HepG2 (cell line): ENCODE results near the gene ZNF446. TPM values are rescaled to one million over a fixed set of nuclear protein-coding genes. Genes with fewer than 3 reads are reported as not detected.
A peak's percentile ranks its signal among the peaks of the same experiment; 100 is the strongest.

ENCODE experiments used
- ASH2L ChIP-seq: fragments of 300-600, 200-600 bp; sonication (generic); IDR thresholded peaks from 2 replicates; pipeline ENCODE4 v1.7.0; 2017; ENCODE audit warnings: low read depth, mild to moderate bottlenecking, moderate library complexity, mixed read lengths, low read length; ENCODE audit not compliant: insufficient read length
- CEBPG ChIP-seq: IDR thresholded peaks from 2 replicates; pipeline ENCODE4 v1.6.1; 2016
- FOXO1 ChIP-seq: sonication (generic); formaldehyde crosslinking; IDR thresholded peaks from 2 replicates; pipeline ENCODE4 v1.4.0; 2020; ENCODE audit warnings: missing genetic modification reagents
- IRX3 ChIP-seq: sonication (generic); formaldehyde crosslinking; IDR thresholded peaks from 2 replicates; pipeline ENCODE4 v1.8.1; 2023; ENCODE audit warnings: mild to moderate bottlenecking, low read depth, missing genetic modification reagents, borderline replicate concordance
- KLF9 ChIP-seq: IDR thresholded peaks from 2 replicates; pipeline ENCODE4 v1.6.1; 2016; ENCODE audit warnings: low read depth
- MIER3 ChIP-seq: IDR thresholded peaks from 2 replicates; pipeline ENCODE4 v1.6.1; 2016; ENCODE audit warnings: missing compliant biosample characterization, borderline replicate concordance
- NFKBIZ ChIP-seq: IDR thresholded peaks from 2 replicates; pipeline ENCODE4 v1.6.1; 2018; ENCODE audit warnings: missing genetic modification reagents, missing compliant biosample characterization
- PHF8 ChIP-seq: sonication (generic); formaldehyde crosslinking; IDR thresholded peaks from 2 replicates; pipeline ENCODE4 v1.5.0; 2020; ENCODE audit warnings: missing genetic modification reagents
- PRPF4 ChIP-seq: fragments of 200-400 bp; formaldehyde crosslinking; IDR thresholded peaks from 2 replicates; pipeline ENCODE4 v1.6.1; 2016; ENCODE audit warnings: low read length, low read depth; ENCODE audit not compliant: poor library complexity, severe bottlenecking
- SATB2 ChIP-seq: sonication (generic); formaldehyde crosslinking; IDR thresholded peaks from 2 replicates; pipeline ENCODE4 v1.5.0; 2020; ENCODE audit warnings: missing genetic modification reagents
- SKI ChIP-seq: fragments of 450-650 bp; IDR thresholded peaks from one replicate; pipeline ENCODE4 v1.6.1; 2018; ENCODE audit warnings: mild to moderate bottlenecking; ENCODE audit not compliant: partially characterized antibody
- SRF ChIP-seq: IDR thresholded peaks from 2 replicates; pipeline ENCODE4 v1.6.1; 2011; ENCODE audit warnings: mild to moderate bottlenecking, low read depth, low read length, moderate library complexity
- WIZ ChIP-seq: sonication (generic); formaldehyde crosslinking; IDR thresholded peaks from 2 replicates; pipeline ENCODE4 v1.5.1; 2020; ENCODE audit warnings: mild to moderate bottlenecking, missing genetic modification reagents
- ZNF335 ChIP-seq: sonication (generic); formaldehyde crosslinking; IDR thresholded peaks from 2 replicates; pipeline ENCODE4 v1.4.0; 2020; ENCODE audit warnings: missing genetic modification reagents
- ZNF451 ChIP-seq: sonication (generic); formaldehyde crosslinking; IDR thresholded peaks from 2 replicates; pipeline ENCODE4 v1.5.0; 2020; ENCODE audit warnings: mild to moderate bottlenecking, missing genetic modification reagents
- ZNF850 ChIP-seq: sonication (generic); formaldehyde crosslinking; conservative IDR thresholded peaks from 2 replicates; pipeline ENCODE4 v1.9.0; 2021; ENCODE audit warnings: mild to moderate bottlenecking, missing genetic modification reagents
- polyA plus RNA-seq, 8 experiments: library from polyadenylated mRNA; depleted of rRNA in 3 of 8; stranded (reverse) in 7 of 8; unstranded in 1 of 8; fragments of >200 nt; fragmentation: Illumina TruSeq in 4 of 8; extraction: Trizol in 4 of 8; gene quantifications; 2 replicates each; pipeline versions ENCODE4 v1.2.1 to v1.2.3, GENCODE V29; 2011 to 2016; ENCODE audit warnings: low read depth in 4 of 8, missing spikeins in 1 of 8, mixed read lengths in 1 of 8; ENCODE audit not compliant: insufficient read depth in 1 of 8
- total RNA-seq, 5 experiments: library from RNA; depleted of rRNA; stranded (reverse); fragments of >200 nt; fragmentation: Illumina TruSeq; extraction: Trizol; gene quantifications; 2 replicates each; pipeline ENCODE4 v1.2.3, GENCODE V29; 2016; ENCODE audit warnings: low read depth in 1 of 5
- TF ChIP-seq, protein P1 (sequence below): sonication (generic); formaldehyde crosslinking; IDR thresholded peaks from 2 replicates; pipeline ENCODE4 v1.4.0; 2020; ENCODE audit warnings: mild to moderate bottlenecking, missing genetic modification reagents, borderline replicate concordance
- TF ChIP-seq, protein P2 (sequence below): sonication (generic); formaldehyde crosslinking; IDR thresholded peaks from 2 replicates; pipeline ENCODE4 v1.5.1; 2020; ENCODE audit warnings: missing genetic modification reagents, mild to moderate bottlenecking, borderline replicate concordance
- TF ChIP-seq, protein P3 (sequence below): sonication (generic); formaldehyde crosslinking; IDR thresholded peaks from 2 replicates; pipeline ENCODE4 v1.5.1; 2020; ENCODE audit warnings: missing genetic modification reagents, mild to moderate bottlenecking, borderline replicate concordance
- TF ChIP-seq, protein P4 (sequence below), 2 experiments: fragments of 450-650 bp in 1 of 2; sonication (generic) in 1 of 2; formaldehyde crosslinking; IDR thresholded peaks; 2 replicates each; pipeline versions ENCODE4 v1.5.0 to v1.8.0; 2020 to 2022; ENCODE audit warnings: mild to moderate bottlenecking in 1 of 2, missing genetic modification reagents in 1 of 2

The ZNF446 gene
- total and polyA plus RNA-seq, 2 of the 13 experiments (the other 11 are each of a cell fraction or from before 2014, with no cell fraction given), result 3.0 to 3.6 TPM

DNA sequence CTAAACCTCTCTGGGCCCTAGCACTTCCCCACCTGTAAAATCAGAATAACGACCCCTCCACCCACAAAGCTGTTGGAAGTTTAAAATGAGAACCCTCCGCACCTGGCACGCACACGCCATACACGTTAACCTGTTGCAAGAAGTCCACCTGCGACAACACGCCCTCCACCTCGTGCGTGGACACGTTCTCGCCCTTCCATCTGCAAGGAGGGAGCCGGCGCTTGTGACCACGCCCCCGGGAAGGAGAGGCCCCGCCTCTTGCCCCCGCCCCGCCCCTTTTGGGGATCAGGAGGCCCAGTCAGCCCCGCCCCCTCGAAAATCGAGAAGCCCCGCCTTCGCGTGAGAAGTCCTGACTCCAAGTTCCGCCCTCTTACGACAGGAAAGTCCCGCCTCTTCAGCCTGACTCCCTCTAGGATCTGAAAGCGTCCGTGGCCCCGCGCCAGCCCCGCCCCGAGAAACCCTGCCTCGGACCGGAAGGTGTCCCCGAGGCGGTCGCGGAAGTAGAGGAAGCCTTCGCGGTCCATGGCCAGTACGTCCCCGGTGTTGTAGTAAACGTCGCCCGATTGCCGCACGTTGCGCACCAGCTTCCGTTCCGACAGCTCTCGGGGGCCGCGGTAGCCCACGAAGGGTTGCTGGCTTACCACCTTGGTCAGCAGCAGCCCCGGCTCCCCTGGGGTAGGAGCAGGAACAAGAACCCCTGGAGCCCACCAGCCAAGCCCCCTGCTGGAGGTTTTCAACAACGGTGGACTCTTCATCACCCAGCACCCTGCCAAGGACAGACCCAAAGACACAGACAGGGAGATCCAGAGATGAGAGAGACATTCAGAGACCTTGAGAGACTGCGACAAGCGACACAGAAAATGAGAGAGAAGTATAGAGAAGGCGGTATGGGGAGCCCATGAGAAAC is 23.1 kb downstream of the ZNF446 start (continued):
- TF ChIP-seq, protein P1, sequence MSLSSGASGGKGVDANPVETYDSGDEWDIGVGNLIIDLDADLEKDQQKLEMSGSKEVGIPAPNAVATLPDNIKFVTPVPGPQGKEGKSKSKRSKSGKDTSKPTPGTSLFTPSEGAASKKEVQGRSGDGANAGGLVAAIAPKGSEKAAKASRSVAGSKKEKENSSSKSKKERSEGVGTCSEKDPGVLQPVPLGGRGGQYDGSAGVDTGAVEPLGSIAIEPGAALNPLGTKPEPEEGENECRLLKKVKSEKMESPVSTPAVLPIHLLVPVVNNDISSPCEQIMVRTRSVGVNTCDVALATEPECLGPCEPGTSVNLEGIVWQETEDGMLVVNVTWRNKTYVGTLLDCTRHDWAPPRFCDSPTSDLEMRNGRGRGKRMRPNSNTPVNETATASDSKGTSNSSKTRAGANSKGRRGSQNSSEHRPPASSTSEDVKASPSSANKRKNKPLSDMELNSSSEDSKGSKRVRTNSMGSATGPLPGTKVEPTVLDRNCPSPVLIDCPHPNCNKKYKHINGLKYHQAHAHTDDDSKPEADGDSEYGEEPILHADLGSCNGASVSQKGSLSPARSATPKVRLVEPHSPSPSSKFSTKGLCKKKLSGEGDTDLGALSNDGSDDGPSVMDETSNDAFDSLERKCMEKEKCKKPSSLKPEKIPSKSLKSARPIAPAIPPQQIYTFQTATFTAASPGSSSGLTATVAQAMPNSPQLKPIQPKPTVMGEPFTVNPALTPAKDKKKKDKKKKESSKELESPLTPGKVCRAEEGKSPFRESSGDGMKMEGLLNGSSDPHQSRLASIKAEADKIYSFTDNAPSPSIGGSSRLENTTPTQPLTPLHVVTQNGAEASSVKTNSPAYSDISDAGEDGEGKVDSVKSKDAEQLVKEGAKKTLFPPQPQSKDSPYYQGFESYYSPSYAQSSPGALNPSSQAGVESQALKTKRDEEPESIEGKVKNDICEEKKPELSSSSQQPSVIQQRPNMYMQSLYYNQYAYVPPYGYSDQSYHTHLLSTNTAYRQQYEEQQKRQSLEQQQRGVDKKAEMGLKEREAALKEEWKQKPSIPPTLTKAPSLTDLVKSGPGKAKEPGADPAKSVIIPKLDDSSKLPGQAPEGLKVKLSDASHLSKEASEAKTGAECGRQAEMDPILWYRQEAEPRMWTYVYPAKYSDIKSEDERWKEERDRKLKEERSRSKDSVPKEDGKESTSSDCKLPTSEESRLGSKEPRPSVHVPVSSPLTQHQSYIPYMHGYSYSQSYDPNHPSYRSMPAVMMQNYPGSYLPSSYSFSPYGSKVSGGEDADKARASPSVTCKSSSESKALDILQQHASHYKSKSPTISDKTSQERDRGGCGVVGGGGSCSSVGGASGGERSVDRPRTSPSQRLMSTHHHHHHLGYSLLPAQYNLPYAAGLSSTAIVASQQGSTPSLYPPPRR (CRISPR knock-in tag), result peak; percentile 73; the same call in 1 of the 2 replicates
- peak; percentile 67; the same call in 1 of the 2 replicates for TF ChIP-seq ZNF335 (CRISPR knock-in tag)
- no peak; the same call in 1 of the 2 replicates for TF ChIP-seq NFKBIZ (CRISPR knock-in tag)
- TF ChIP-seq FOXO1 (CRISPR knock-in tag), result peak; percentile 74; the same call in 1 of the 2 replicates
- no peak for TF ChIP-seq ZNF850
- TF ChIP-seq ZNF451, result peak; percentile 41; the same call in 1 of the 2 replicates
- TF ChIP-seq IRX3, result no peak
- TF ChIP-seq SRF, result peak; percentile 21; the same call in 1 of the 2 replicates
- TF ChIP-seq, protein P2, sequence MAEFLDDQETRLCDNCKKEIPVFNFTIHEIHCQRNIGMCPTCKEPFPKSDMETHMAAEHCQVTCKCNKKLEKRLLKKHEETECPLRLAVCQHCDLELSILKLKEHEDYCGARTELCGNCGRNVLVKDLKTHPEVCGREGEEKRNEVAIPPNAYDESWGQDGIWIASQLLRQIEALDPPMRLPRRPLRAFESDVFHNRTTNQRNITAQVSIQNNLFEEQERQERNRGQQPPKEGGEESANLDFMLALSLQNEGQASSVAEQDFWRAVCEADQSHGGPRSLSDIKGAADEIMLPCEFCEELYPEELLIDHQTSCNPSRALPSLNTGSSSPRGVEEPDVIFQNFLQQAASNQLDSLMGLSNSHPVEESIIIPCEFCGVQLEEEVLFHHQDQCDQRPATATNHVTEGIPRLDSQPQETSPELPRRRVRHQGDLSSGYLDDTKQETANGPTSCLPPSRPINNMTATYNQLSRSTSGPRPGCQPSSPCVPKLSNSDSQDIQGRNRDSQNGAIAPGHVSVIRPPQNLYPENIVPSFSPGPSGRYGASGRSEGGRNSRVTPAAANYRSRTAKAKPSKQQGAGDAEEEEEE (CRISPR knock-in tag), result no peak
- TF ChIP-seq KLF9 (CRISPR knock-in tag), result 0 out of 2 replicates have a peak, but pooled peaks have one; percentile 14
- TF ChIP-seq SATB2 (CRISPR knock-in tag), result no peak
- TF ChIP-seq ASH2L, result peak; percentile 77
- peak; percentile 77 for TF ChIP-seq SKI
- TF ChIP-seq, protein P3, sequence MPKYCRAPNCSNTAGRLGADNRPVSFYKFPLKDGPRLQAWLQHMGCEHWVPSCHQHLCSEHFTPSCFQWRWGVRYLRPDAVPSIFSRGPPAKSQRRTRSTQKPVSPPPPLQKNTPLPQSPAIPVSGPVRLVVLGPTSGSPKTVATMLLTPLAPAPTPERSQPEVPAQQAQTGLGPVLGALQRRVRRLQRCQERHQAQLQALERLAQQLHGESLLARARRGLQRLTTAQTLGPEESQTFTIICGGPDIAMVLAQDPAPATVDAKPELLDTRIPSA (CRISPR knock-in tag), result no peak
- TF ChIP-seq WIZ, result no peak
- no peak for TF ChIP-seq PRPF4
- TF ChIP-seq MIER3, result peak; percentile 89; the same call in 1 of the 2 replicates
- peak; percentile 86 for TF ChIP-seq PHF8 (CRISPR knock-in tag)
- TF ChIP-seq, protein P4, sequence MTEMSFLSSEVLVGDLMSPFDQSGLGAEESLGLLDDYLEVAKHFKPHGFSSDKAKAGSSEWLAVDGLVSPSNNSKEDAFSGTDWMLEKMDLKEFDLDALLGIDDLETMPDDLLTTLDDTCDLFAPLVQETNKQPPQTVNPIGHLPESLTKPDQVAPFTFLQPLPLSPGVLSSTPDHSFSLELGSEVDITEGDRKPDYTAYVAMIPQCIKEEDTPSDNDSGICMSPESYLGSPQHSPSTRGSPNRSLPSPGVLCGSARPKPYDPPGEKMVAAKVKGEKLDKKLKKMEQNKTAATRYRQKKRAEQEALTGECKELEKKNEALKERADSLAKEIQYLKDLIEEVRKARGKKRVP (CRISPR knock-in tag; IDR thresholded peaks at IDR 0.05), result peak in 1 of 2 experiments; percentile 65; a peak in 1 of 4 replicates
- peak; percentile 65 for TF ChIP-seq CEBPG
